ENCODE results near the gene GPR3. TPM values are rescaled to one million over a fixed set of nuclear protein-coding genes. Genes with fewer than 3 reads are reported as not detected.

Gene GPR3
- under 1 TPM in 2 of 4 donors, not detected in 2; 0.51 to 0.66 TPM for total RNA-seq

- TF ChIP-seq CTCF (IDR thresholded peaks at IDR 0.05; ENCODE audit: low read depth): no peak
These were observed at the start of gene GPR3 for GRCh38 chr1:27392096-27392777. GPR3 (plus strand) TSS chr1:27392622; CDS start chr1:27393799, 1,177 bp downstream.

GRCh38 chr1:27342778-27343638 is 49.4 kb upstream of the GPR3 start:
- TF ChIP-seq CTCF (IDR thresholded peaks at IDR 0.05; ENCODE audit: low read depth): no peak

- no peak for TF ChIP-seq CTCF (IDR thresholded peaks at IDR 0.05; ENCODE audit: low read depth)
These were observed 48.8 kb upstream of the GPR3 start for GRCh38 chr1:27343639-27344025.

GRCh38 chr1:27345272-27345671 is 47.1 kb upstream of the GPR3 start:
- TF ChIP-seq CTCF (IDR thresholded peaks at IDR 0.05; ENCODE audit: low read depth): no peak

DNA sequence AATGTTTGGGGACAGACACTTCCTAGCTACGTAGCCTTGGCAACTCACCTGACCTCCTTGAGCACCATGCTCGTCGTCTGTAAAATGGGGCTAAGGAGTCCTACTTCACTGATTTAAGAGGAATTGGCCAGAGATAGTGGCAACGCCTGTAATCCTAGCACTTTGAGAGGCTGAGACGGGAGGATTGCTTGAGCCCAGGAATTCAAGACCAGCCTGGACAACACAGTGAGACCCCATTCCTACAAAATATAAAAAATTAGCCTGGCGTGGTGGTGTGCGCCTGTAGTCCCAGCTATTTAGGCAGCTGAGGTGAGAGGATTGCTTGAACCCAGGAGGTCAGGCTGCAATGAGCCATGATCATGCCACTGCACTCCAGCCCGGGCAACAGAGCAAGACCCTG is 46.1 kb upstream of the GPR3 start:
- no peak for TF ChIP-seq CTCF (IDR thresholded peaks at IDR 0.05; ENCODE audit: low read depth)

DNA sequence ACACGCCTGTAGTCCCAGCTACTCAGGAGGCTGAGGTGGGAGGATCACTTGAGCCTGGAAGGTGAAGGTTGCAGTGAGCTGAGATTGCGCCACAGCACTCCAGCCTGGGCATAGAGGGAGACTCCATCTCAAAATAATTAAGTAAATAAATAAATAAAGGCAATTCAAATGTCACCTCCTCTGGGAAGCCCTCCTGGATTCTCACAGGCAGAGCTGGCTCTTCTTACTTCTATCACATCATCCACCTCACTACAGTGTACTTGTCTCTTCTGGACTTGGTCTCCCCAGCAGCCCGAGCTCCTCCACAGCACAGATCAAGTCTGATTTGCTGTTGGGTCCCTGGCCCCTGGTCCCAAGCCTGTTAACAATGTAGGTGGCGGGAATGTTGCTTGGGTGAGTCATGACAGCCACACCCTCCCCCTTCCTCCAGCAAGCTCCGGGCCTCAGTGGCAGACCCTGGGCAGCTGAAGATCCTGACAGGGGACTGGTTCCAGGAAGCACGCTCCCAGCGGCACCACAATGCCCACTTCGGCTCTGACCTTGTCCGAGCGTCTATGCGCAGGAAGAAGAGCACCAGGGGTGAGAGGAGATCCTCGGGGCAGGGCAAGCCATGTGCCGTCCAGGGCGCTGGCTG is 45.3 kb upstream of the GPR3 start:
- TF ChIP-seq CTCF (IDR thresholded peaks at IDR 0.05; ENCODE audit: low read depth): no peak
